ENCODE measurements around the gene CEP250.
A peak's percentile ranks its signal among the peaks of the same experiment; 100 is the strongest.

CEP250 gene

DNA sequence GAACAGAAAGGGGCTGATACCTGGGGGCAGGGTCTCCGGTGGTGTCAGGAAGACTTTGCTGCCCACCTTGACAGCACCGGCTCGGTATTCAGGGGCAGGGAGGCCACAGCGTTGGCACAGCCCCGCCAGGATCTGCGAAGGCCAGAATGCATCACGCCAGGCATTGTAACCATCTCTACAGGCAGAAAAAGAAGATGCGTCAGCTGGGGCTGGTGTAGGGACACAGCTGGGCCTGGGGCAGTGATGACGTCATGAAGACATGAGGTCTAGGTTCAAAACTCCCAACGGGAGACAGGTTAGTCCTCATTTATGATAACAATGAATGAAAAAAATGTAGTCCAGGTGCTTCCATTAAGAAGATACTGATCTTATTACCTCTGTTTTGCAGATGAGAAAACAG is 108.4 kb downstream of the CEP250 start:
- DNase-seq (ENCODE audit: low spot score): no peak
- ChIA-PET POLR2A (ENCODE audit: low non-redundant PET) (no interaction called here), CTCF (no interaction called here)
- TF ChIP-seq, protein P1, sequence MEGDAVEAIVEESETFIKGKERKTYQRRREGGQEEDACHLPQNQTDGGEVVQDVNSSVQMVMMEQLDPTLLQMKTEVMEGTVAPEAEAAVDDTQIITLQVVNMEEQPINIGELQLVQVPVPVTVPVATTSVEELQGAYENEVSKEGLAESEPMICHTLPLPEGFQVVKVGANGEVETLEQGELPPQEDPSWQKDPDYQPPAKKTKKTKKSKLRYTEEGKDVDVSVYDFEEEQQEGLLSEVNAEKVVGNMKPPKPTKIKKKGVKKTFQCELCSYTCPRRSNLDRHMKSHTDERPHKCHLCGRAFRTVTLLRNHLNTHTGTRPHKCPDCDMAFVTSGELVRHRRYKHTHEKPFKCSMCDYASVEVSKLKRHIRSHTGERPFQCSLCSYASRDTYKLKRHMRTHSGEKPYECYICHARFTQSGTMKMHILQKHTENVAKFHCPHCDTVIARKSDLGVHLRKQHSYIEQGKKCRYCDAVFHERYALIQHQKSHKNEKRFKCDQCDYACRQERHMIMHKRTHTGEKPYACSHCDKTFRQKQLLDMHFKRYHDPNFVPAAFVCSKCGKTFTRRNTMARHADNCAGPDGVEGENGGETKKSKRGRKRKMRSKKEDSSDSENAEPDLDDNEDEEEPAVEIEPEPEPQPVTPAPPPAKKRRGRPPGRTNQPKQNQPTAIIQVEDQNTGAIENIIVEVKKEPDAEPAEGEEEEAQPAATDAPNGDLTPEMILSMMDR (conservative IDR thresholded peaks at IDR 0.05; ENCODE audit: low read depth): no peak
- no peak overlapping the region for H3K27ac ChIP-seq

DNA sequence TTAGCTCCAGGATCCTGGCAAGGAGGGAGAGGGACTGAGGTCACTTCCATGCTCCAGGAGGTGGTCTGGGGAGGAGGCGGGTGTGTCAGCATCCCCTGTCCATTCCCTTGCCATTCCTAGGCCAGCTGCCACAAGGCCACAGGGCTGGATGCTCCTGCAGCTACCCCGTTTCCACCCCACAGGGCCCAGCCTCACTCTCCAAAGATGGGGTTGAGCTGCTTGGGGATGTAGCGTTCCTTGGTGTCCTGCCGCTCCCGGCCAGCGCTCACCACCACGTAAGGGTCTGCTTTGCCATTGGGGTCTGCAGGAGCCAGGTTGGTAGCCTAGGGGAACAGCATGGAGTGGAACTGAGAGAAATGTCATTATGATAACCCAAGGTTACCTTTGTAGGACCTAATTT is 109.5 kb downstream of the CEP250 start:
- TF ChIP-seq, protein P1 (conservative IDR thresholded peaks at IDR 0.05; ENCODE audit: low read depth): no peak
- DNase-seq (ENCODE audit: low spot score): no peak
- ChIA-PET CTCF (interaction anchor here (0.6 to 0.7 kb wide), 2 partner anchors 145 to 168 kb away, joined by 3 to 4 read pairs; no protein-coding TSS in a partner anchor), POLR2A (ENCODE audit: low non-redundant PET) (no interaction called here)
- no peak overlapping the region for H3K27ac ChIP-seq

DNA sequence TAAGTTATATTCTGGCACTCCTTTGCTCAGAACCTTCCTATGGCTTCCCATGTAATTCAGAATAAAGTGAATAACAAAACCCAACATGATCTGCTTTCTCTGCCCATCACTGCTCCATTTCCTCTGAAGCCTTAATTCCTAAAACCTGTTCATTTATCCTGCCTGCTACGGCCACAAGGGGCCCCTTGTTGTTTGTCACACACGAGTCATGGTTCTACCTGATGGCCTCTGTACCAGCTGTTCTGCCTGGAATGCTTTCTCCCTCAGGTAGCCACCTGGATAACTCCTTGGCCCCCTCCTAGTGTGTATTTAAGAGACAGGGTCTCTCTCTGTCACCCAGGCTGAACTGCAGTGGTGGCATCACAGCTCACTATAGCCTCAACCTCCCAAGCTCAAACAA is 113.2 kb downstream of the CEP250 start:
- DNase-seq (ENCODE audit: low spot score): peak; percentile 64
- TF ChIP-seq, protein P1 (conservative IDR thresholded peaks at IDR 0.05; ENCODE audit: low read depth): 0 out of 2 replicates have a peak, but pooled peaks have one; percentile 14
- H3K27ac ChIP-seq: no peak overlapping the region
- CTCF ChIA-PET: interaction anchor here (0.7 to 0.8 kb wide), 2 partner anchors 37 to 41 kb away, joined by 3 to 5 read pairs; no protein-coding TSS in a partner anchor
- POLR2A ChIA-PET (ENCODE audit: low non-redundant PET): interaction anchor here (1.3 kb wide), 1 partner anchor 95 kb away, joined by 9 read pairs; no protein-coding TSS in a partner anchor

All from RWPE1 (cell line).